ENCODE data around the gene LY6G6F.

LY6G6F gene

DNA sequence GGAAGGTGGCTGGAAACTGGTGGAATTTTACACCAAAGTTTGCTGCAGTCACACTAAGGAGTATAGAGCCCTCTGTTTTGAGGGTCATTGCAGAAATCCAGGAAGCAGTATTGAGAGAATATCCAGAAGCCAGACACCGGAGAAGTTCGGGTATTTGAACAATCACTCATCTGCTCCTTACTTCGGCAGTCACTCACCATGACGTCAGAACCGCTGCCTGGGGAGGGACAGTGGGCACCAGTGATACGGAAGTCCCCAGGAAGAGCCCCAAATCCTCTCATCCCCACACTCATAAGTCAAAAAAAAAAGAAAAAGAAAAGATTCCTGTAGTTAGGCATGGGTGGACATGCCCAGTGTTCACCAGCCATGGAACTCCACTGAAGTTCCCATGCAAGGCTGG lies 29.8 kb upstream of the LY6G6F start:
- no peak for DNase-seq (ENCODE audit: low read depth)

GRCh38 chr6:31677955-31678354 lies 28.7 kb upstream of the LY6G6F start:
- DNase-seq (ENCODE audit: low read depth), result no peak

DNA sequence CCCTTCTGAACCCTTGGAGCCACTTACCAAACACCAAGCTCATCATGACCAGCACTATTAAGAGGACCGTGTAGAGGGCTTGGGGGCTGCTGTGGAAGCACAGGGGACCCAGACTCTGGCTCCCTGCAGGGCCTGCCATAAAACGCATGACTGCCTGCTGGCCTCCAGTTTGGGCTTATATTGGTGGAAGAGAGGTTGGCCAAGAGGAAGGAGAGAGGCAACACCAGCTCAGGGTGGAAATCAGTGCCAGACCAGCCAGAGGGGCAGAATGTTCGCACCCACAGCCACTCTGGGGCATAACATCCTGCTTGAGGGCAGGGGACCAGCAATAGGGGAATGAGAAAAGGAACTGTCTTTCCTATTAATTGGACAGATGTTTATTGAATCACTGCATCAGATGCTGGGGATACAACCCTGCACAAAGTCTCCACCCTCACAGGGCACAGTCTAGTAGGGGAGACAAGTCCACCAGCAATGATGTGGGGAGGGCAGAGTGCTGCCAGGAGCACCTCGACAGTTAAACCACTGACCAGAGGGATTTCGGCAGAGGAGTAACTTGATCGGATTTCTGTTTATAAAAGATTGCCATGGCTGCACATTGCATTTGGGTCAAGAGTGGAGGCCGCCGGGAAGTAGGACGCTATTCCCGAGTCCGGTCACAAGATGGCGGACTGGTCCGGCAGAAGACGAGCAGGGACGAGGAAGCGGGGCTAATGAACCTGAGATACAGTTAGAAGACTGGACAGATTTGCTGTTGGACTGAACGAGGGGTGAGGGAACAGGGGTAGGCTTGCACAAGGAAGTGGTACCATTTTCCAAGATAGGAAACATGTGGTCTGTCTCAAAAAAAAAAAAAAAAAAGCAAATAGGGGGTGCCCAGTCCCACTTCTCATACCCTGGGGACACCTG lies 26.2 kb upstream of the LY6G6F start, which contains the start of gene LY6G5C:
Gene LY6G5C, minus strand, starts transcription at position 842 of the 909 bp plus-strand sequence. Its CDS starts 694 bp downstream, at position 148.
- no peak for DNase-seq (ENCODE audit: low read depth)

GRCh38 chr6:31681135-31681671 lies 25.5 kb upstream of the LY6G6F start:
- no peak for DNase-seq (ENCODE audit: low read depth)

GRCh38 chr6:31683591-31683990 lies 23.1 kb upstream of the LY6G6F start:
- no peak for DNase-seq (ENCODE audit: low read depth)

- no peak for DNase-seq (ENCODE audit: low read depth)
Measured at GRCh38 chr6:31686483-31686882, 20.2 kb upstream of the LY6G6F start.

GRCh38 chr6:31687321-31687720 lies 19.3 kb upstream of the LY6G6F start:
- no peak for DNase-seq (ENCODE audit: low read depth)

- no peak for DNase-seq (ENCODE audit: low read depth)
Measured at GRCh38 chr6:31687860-31688693, 18.6 kb upstream of the LY6G6F start.

GRCh38 chr6:31689249-31690110 lies 17.2 kb upstream of the LY6G6F start:
- no peak for DNase-seq (ENCODE audit: low read depth)

GRCh38 chr6:31690231-31691077 lies 16.2 kb upstream of the LY6G6F start:
- DNase-seq (ENCODE audit: low read depth), result no peak

- DNase-seq (ENCODE audit: low read depth), result no peak
Measured at GRCh38 chr6:31691078-31691463, 15.6 kb upstream of the LY6G6F start.

- DNase-seq (ENCODE audit: low read depth), result no peak
Measured at GRCh38 chr6:31691564-31692108, 15.0 kb upstream of the LY6G6F start.

DNA sequence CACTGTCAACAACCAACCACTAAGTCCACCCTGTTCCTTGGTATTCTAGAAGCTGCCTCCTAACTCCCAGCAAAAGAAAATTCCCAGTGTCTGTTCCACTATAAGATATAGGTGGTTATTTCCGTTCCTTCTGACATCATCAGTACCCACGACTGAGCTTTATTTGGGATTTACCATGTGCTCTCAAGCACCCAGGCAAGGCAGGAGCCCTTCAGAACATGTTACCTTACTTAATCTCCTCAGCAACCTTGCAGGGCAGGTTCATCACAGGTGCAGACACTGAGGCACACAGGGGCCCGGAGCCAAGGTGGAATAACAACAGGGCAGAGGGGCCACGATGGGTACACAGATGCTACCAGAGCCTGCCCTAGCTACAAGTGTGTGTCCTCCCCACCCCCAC lies 14.3 kb upstream of the LY6G6F start:
- DNase-seq (ENCODE audit: low read depth), result no peak

DNA sequence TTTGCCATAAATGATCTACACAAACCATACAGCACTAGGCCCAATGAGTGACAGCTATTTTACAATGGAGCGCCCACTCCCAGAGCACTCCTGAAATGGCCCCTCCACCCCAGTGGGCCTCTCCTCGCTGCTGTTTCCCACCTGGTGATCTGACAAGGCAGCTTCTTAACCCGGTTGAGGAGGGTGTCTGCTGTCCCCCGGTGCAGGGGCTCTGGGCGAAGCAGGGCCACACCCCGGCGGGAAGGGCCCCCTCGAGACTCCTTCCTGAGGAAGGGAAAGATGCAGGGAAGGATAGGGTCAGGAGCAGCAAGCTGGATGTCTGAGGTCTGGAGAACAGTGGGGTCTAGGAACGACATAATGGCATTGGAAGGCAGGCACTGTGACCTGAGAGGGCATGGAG lies 13.8 kb upstream of the LY6G6F start:
- DNase-seq (ENCODE audit: low read depth), result no peak

DNA sequence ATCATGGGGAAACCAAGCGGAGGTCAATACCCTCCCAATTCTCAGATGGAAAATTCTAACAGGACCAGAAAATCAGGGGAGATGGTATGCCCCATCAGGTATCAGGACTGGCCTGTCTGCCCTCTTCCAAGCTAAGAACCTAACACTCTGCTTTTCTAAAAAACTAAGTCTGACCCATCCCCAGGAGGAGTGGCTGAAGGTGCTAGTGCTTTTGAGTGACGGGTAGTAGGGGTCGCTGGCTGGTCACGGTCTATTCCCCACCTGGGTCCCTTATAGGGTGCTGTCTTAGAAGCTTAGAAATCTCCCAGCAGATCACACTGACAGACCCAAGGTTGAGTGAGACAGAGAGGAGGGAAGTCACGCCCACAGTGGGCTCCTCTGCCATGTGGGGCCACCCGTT lies 13.1 kb upstream of the LY6G6F start:
- DNase-seq (ENCODE audit: low read depth), result no peak

DNA sequence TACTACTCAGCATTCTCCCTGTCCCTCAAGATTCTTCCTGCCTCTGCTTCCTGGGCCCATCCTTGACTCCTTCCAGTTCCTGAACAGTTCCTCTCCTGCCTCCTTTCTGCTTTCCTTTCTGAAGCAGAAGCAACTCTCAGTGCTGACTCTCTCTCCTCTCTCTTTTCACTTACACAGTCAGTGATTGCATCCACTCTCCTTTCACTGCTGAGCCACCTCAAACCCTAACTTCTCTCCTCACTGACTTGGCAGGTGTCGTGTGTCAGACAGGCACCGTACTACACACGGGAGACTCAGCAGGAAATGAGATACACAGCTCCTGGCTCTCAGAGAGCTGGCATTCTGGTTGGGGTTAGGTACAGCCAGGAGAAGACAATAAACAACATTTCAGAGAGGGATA lies 9.1 kb upstream of the LY6G6F start:
- no peak for DNase-seq (ENCODE audit: low read depth)

DNA sequence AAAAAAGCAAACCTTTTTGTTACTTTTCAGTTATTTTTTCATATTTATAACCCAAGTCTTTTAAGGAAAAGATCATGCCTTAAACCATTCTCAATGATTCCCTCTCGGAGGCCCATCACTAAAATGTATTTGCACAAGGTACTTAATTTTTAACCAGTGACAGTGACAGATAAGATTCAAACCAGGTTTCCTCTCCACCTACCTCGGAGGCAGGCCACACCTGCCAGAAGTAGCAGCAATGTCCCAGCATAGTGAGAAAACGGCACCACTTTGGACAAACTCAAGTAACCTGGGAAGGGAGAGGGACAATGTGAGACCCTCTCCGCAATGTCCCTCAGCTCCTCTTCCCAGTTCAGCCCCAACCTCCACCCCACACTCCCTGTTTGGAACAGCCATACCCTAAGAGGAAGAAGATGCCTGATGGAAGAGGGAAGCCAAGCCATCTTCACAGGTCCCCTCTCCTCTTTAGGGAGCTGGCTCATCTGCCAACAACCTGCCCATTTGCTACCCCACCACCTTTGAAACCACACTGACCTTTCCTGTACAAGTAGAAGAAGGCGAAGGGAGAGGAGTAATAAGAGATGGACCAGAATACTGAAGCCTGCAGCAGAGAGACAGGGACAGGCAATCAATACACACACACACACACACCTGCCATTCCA lies 5.8 kb upstream of the LY6G6F start:
- no peak for DNase-seq (ENCODE audit: low read depth)

DNA sequence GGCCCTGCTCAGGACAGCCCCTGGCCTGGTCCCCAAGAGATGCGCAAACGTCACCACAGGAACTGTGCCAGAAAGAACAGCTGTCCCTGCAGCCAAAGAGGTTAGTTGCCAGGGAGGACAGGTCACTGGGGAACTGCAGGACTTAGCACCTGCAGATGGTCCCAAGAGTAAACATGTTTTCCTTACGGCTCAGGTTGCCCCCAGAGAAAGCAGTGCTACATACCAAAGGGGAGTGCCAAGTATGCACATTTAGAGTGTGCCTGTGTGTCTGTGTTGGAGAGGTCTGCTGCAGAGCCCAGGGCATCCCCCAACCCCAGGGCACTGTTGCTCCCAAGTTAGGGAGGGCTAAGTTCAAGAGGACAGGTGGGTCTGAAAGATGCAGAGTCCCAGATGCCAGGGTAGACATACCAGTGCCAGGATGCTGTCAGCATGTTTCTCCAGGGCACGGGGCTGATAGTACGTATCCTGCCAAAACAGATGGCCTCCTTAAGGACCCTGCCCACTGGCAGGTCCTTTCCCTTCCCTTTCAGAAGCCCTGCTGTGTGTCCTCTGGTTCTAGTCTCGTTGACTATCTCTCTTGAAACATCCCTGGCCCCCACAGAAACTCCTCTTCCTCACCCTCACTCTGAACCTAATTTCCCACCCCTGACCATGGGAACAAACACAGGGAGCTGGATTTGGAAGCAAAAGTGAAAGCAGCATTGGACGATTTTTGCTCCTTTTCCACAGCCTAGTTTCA lies 4.8 kb upstream of the LY6G6F start:
- DNase-seq (ENCODE audit: low read depth), result peak; percentile 77

DNA sequence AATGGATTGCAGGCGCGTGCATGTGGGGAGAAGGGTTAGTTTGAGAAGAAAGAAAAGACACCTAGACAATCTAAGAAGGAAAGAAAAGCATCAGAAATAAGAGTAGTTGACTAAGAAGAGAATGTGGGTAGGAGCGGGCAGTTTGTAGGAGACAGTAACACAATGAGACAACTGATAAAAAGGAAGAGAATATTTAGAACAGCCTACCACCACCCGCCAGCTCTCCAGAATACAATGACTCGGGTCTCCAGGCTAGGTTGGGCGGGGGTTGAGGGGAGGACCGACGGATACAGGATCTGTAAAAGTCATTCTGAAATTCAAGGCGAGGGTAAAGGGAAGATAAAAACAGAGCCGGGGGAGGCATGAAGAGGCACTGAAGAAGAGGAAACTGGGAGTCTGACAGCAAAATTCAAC lies 4.3 kb upstream of the LY6G6F start:
- DNase-seq (ENCODE audit: low read depth), result no peak
